Testis (tissue), 3 donors: ENCODE results near the gene TCF7. TPM values are rescaled to one million over a fixed set of nuclear protein-coding genes. Genes with fewer than 3 reads are reported as not detected.

Source experiments
- DNase-seq: peaks from one replicate; pipeline ENCODE4 v3.0.0-alpha.2; 2019
- H3K27ac ChIP-seq, 2 donors: fragments of 200-600 bp; sonication (generic); one replicate each; pipeline ENCODE4 v1.5.1; 2019
- H3K27me3 ChIP-seq: fragments of 200-600 bp; sonication (generic); one replicate; pipeline ENCODE4 v1.5.1; 2019
- H3K36me3 ChIP-seq: fragments of 200-600 bp; sonication (generic); one replicate; pipeline ENCODE4 v1.5.1; 2017; ENCODE audit warnings: low read depth; ENCODE audit errors: missing control alignments
- H3K4me1 ChIP-seq: fragments of 200-600 bp; sonication (generic); one replicate; pipeline ENCODE4 v1.5.1; 2019
- H3K4me3 ChIP-seq, 2 donors: fragments of 200-600 bp; sonication (generic); one replicate each; pipeline ENCODE4 v1.5.1; 2017 to 2019
- H3K9me3 ChIP-seq: fragments of 200-600 bp; sonication (generic); one replicate; pipeline ENCODE4 v1.5.1; 2017
- CTCF ChIP-seq, 3 experiments: fragments of 450-650 bp in 2 of 3; fragments of 200-600 bp in 1 of 3; sonication (generic) in 1 of 3; IDR thresholded peaks; one replicate each; pipeline ENCODE4 v1.5.1; 2016 to 2019; ENCODE audit warnings: antibody characterized with exemption in 3 of 3, mild to moderate bottlenecking in 2 of 3, moderate library complexity in 1 of 3
- POLR2A ChIP-seq: fragments of 450-650 bp; IDR thresholded peaks from one replicate; pipeline ENCODE4 v1.6.1; 2017; ENCODE audit warnings: antibody characterized with exemption, mild to moderate bottlenecking, moderate library complexity
- WGBS, 2 donors: methylation state at CpG; one replicate each; pipeline ENCODE4 v1.1.5; 2018; 5-methylcytosine and 5-hydroxymethylcytosine counted together
- intact Hi-C: fragments of 100-400 bp; cut with DNase I; formaldehyde crosslinking; loops from one replicate; pipeline ENCODE4 v1.15.1; 2023; ENCODE audit warnings: low total_unique reads
- polyA plus RNA-seq: library from polyadenylated mRNA; stranded (reverse); fragments of 350-450 nt; fragmentation: Illumina TruSeq; extraction: RNeasy Lipid Tissue Mini Kit (QIAGEN cat#74804); gene quantifications from one replicate; pipeline ENCODE4 v1.2.3, GENCODE V29; 2014; ENCODE audit warnings: low read depth, low replicate concordance; ENCODE audit not compliant: insufficient read depth
- total RNA-seq, 2 donors: library from RNA; depleted of rRNA; stranded (reverse); fragments of >200 nt; gene quantifications; one replicate each; pipeline ENCODE4 v1.2.3, GENCODE V29; 2016

The TCF7 gene
- total and polyA plus RNA-seq, 3 donors from 2014 or later: 9.9 to 16.1 (median 15.2) TPM

GRCh38 chr5:134103998-134104654 lies 10.4 kb upstream of the TCF7 start:
- no peak overlapping the region for H3K27ac ChIP-seq
- no peaks in the 10 kb centered on the region for H3K9me3 ChIP-seq
- intact Hi-C loops: no loop called here
- no peaks in the 10 kb centered on the region for H3K4me1 ChIP-seq
- WGBS, 2 donors: 92 to 95% methylated on average over 4 to 11 of the region's 11 CpGs
- TF ChIP-seq CTCF (IDR thresholded peaks at IDR 0.05): no peak
- TF ChIP-seq POLR2A: no peak
- H3K27me3 ChIP-seq: no peaks in the 10 kb centered on the region
- H3K4me3 ChIP-seq: no peak overlapping the region
- no peaks in the 10 kb centered on the region for H3K36me3 ChIP-seq
- DNase-seq: no peak

GRCh38 chr5:134106991-134107701 lies 7.3 kb upstream of the TCF7 start:
- intact Hi-C loops: no loop called here

GRCh38 chr5:134107779-134108178 lies 6.7 kb upstream of the TCF7 start:
- DNase-seq: no peak
- no peak overlapping the region for H3K4me3 ChIP-seq
- no peaks in the 10 kb centered on the region for H3K4me1 ChIP-seq
- H3K9me3 ChIP-seq: no peaks in the 10 kb centered on the region
- intact Hi-C loops: no loop called here
- no peak for TF ChIP-seq POLR2A
- TF ChIP-seq CTCF (IDR thresholded peaks at IDR 0.05): no peak
- H3K36me3 ChIP-seq: no peaks in the 10 kb centered on the region
- no peak overlapping the region for H3K27ac ChIP-seq
- 93 to 94% methylated on average over 3 of the region's 3 CpGs for WGBS, 2 donors
- H3K27me3 ChIP-seq: no peaks in the 10 kb centered on the region

More at GRCh38 chr5:134106991-134107701, 7.3 kb upstream of the TCF7 start:
- no peaks in the 10 kb centered on the region for H3K36me3 ChIP-seq
- no peaks in the 10 kb centered on the region for H3K4me1 ChIP-seq
- no peaks in the 10 kb centered on the region for H3K9me3 ChIP-seq
- no peak overlapping the region for H3K27ac ChIP-seq
- no peak for DNase-seq
- H3K4me3 ChIP-seq: no peak overlapping the region
- WGBS, 2 donors: 84 to 100% methylated on average over 1 to 10 of the region's 10 CpGs
- no peaks in the 10 kb centered on the region for H3K27me3 ChIP-seq
- TF ChIP-seq CTCF (IDR thresholded peaks at IDR 0.05) (no peak), POLR2A (no peak)

- no peaks in the 10 kb centered on the region for H3K27me3 ChIP-seq
- H3K27ac ChIP-seq: no peak overlapping the region
- H3K4me3 ChIP-seq: no peak overlapping the region
- H3K4me1 ChIP-seq: no peaks in the 10 kb centered on the region
- intact Hi-C loops: no loop called here
- WGBS, 2 donors: 79 to 88% methylated on average over 10 of the region's 10 CpGs
- H3K36me3 ChIP-seq: no peaks in the 10 kb centered on the region
- no peak for DNase-seq
- no peaks in the 10 kb centered on the region for H3K9me3 ChIP-seq
- TF ChIP-seq CTCF (IDR thresholded peaks at IDR 0.05): no peak
- TF ChIP-seq POLR2A: no peak
Observed at GRCh38 chr5:134110382-134110781, 4.1 kb upstream of the TCF7 start.
